RCC 7860 (cell line): ENCODE data around the gene ACACB.

Experiments used
- DNase-seq: peaks from one replicate; pipeline ENCODE4 v3.0.0-alpha.2; 2015; ENCODE audit warnings: low spot score
- FAIRE-seq: peaks from 2 replicates; lab custom pipeline; 2012; peaks lifted over from hg19 to GRCh38; lab: Jason Lieb, UNC

ACACB gene

GRCh38 chr12:109271418-109271817 lies 155.0 kb downstream of the ACACB start:
- no peak for DNase-seq
- FAIRE-seq: no peak

- no peak for DNase-seq
- no peak for FAIRE-seq
Measured at GRCh38 chr12:109273354-109273753, 157.0 kb downstream of the ACACB start.

GRCh38 chr12:109274381-109274780 lies 158.0 kb downstream of the ACACB start:
- FAIRE-seq (no peak), DNase-seq (no peak)

- FAIRE-seq (no peak), DNase-seq (no peak)
Measured at GRCh38 chr12:109275173-109275572, 158.8 kb downstream of the ACACB start.

GRCh38 chr12:109276160-109276559 lies 159.8 kb downstream of the ACACB start:
- FAIRE-seq: no peak

GRCh38 chr12:109277255-109277898 lies 161.0 kb downstream of the ACACB start:
- no peak for DNase-seq
- FAIRE-seq: no peak

More at GRCh38 chr12:109276160-109276559, 159.8 kb downstream of the ACACB start:
- no peak for DNase-seq

GRCh38 chr12:109277899-109278762 lies 161.7 kb downstream of the ACACB start:
- FAIRE-seq (no peak), DNase-seq (peak; percentile 5)

GRCh38 chr12:109278912-109279311 lies 162.5 kb downstream of the ACACB start:
- FAIRE-seq: no peak

GRCh38 chr12:109279525-109279924 lies 163.1 kb downstream of the ACACB start:
- FAIRE-seq (no peak), DNase-seq (no peak)

More at GRCh38 chr12:109278912-109279311, 162.5 kb downstream of the ACACB start:
- no peak for DNase-seq

GRCh38 chr12:109281452-109281851 lies 165.1 kb downstream of the ACACB start:
- DNase-seq (no peak), FAIRE-seq (no peak)

GRCh38 chr12:109284392-109284791 lies 168.0 kb downstream of the ACACB start:
- DNase-seq (no peak), FAIRE-seq (no peak)

GRCh38 chr12:109286252-109286651 lies 169.9 kb downstream of the ACACB start:
- FAIRE-seq: no peak
- no peak for DNase-seq

- DNase-seq (no peak), FAIRE-seq (no peak)
Measured at GRCh38 chr12:109286652-109287051, 170.3 kb downstream of the ACACB start.

- DNase-seq (no peak), FAIRE-seq (no peak)
Measured at GRCh38 chr12:109287181-109287580, 170.8 kb downstream of the ACACB start.

- FAIRE-seq (no peak), DNase-seq (no peak)
Measured at GRCh38 chr12:109287811-109288469, 171.6 kb downstream of the ACACB start.

GRCh38 chr12:109288571-109288970 lies 172.2 kb downstream of the ACACB start:
- no peak for FAIRE-seq

GRCh38 chr12:109289004-109289403 lies 172.6 kb downstream of the ACACB start:
- FAIRE-seq (no peak), DNase-seq (no peak)

More at GRCh38 chr12:109288571-109288970, 172.2 kb downstream of the ACACB start:
- no peak for DNase-seq

GRCh38 chr12:109289551-109289950 lies 173.2 kb downstream of the ACACB start:
- DNase-seq (no peak), FAIRE-seq (no peak)

- no peak for DNase-seq
- FAIRE-seq: no peak
Measured at GRCh38 chr12:109290061-109290460, 173.7 kb downstream of the ACACB start.

GRCh38 chr12:109291117-109291516 lies 174.7 kb downstream of the ACACB start:
- FAIRE-seq (no peak), DNase-seq (no peak)

- FAIRE-seq (no peak), DNase-seq (no peak)
Measured at GRCh38 chr12:109291521-109292341, 175.3 kb downstream of the ACACB start.
